Retinal pigment epithelial cell (primary cell): ENCODE results near the gene PHIP.

ENCODE experiments used
- DNase-seq: peaks from one replicate; pipeline ENCODE4 v3.0.0-alpha.2; 2010; ENCODE audit warnings: low read depth
- H3K4me3 ChIP-seq: 2 replicates; pipeline ENCODE4 v1.5.1; 2011; ENCODE audit warnings: mild to moderate bottlenecking, low read length, control low read depth, moderate library complexity
- CTCF ChIP-seq: conservative IDR thresholded peaks from 2 replicates; pipeline ENCODE4 v1.5.1; 2011; ENCODE audit warnings: low read depth, low read length, control low read depth, inconsistent platforms

Gene PHIP

GRCh38 chr6:79028641-79029314 lies 49.3 kb downstream of the PHIP start:
- no peak for TF ChIP-seq CTCF
- no peak overlapping the region for H3K4me3 ChIP-seq
- no peak for DNase-seq

- TF ChIP-seq CTCF: no peak
- no peak for DNase-seq
- no peak overlapping the region for H3K4me3 ChIP-seq
Observed at GRCh38 chr6:79011940-79012339, 66.1 kb downstream of the PHIP start.

- H3K4me3 ChIP-seq: no peak overlapping the region
- no peak for DNase-seq
- TF ChIP-seq CTCF: no peak
Observed at GRCh38 chr6:79010422-79010821, 67.6 kb downstream of the PHIP start.

GRCh38 chr6:79009819-79010218 lies 68.2 kb downstream of the PHIP start:
- no peak for TF ChIP-seq CTCF
- H3K4me3 ChIP-seq: no peak overlapping the region
- no peak for DNase-seq

- no peak for DNase-seq
- no peak overlapping the region for H3K4me3 ChIP-seq
- TF ChIP-seq CTCF: no peak
Observed at GRCh38 chr6:79005497-79005896, 72.6 kb downstream of the PHIP start.

GRCh38 chr6:79005024-79005423 lies 73.0 kb downstream of the PHIP start:
- DNase-seq: no peak
- no peak overlapping the region for H3K4me3 ChIP-seq
- TF ChIP-seq CTCF: no peak

- TF ChIP-seq CTCF: no peak
Observed at GRCh38 chr6:79004239-79004638, 73.8 kb downstream of the PHIP start.

More at GRCh38 chr6:79004239-79004638, 73.8 kb downstream of the PHIP start:
- H3K4me3 ChIP-seq: no peak overlapping the region
- no peak for DNase-seq
